HG03108 (cell line): ENCODE results near the gene UQCRFS1.

ENCODE experiments used
- ATAC-seq: cut with Tn5 transposase; IDR thresholded peaks from one replicate; pipeline ENCODE4 v1.9.1; 2021; ENCODE audit warnings: moderate library complexity; ENCODE audit not compliant: unreplicated experiment

The UQCRFS1 gene

GRCh38 chr19:29170554-29170953 is 42.4 kb downstream of the UQCRFS1 start:
- ATAC-seq = no peak

- no peak for ATAC-seq
Measured at GRCh38 chr19:29162694-29163093, 50.3 kb downstream of the UQCRFS1 start.

GRCh38 chr19:29155683-29156082 is 57.3 kb downstream of the UQCRFS1 start:
- ATAC-seq = no peak
